Measurements from ENCODE around the gene C1QTNF6.

DNA sequence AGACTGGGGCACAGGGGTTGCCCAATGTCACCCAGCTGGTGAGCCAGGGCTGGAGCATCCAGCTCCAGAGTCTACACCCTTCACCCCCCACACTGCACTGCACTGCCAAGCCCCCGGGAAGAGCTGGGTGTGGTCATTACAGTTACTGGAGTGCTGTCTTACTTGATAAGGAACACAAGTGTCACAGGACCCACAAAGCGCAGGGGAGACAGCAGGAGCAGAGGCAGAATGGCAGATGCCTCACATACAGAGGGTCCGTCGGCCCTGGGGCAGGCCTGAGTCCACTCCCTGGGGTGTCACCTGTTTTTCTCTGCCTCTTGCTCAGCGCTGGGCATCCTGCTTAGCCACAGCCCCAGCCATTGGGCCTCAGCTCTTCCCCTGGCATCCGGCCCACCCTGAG, 46.1 kb downstream of the C1QTNF6 start:
- TF ChIP-seq, protein P1, sequence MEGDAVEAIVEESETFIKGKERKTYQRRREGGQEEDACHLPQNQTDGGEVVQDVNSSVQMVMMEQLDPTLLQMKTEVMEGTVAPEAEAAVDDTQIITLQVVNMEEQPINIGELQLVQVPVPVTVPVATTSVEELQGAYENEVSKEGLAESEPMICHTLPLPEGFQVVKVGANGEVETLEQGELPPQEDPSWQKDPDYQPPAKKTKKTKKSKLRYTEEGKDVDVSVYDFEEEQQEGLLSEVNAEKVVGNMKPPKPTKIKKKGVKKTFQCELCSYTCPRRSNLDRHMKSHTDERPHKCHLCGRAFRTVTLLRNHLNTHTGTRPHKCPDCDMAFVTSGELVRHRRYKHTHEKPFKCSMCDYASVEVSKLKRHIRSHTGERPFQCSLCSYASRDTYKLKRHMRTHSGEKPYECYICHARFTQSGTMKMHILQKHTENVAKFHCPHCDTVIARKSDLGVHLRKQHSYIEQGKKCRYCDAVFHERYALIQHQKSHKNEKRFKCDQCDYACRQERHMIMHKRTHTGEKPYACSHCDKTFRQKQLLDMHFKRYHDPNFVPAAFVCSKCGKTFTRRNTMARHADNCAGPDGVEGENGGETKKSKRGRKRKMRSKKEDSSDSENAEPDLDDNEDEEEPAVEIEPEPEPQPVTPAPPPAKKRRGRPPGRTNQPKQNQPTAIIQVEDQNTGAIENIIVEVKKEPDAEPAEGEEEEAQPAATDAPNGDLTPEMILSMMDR (conservative IDR thresholded peaks at IDR 0.05; ENCODE audit: low read depth, low read length): no peak
- no peak for TF ChIP-seq EZH2 (IDR thresholded peaks at IDR 0.05; ENCODE audit: borderline replicate concordance, low read depth, low read length, poor library complexity, severe bottlenecking)

All from A673 (cell line).